K562 (cell line): ENCODE data around the gene ATXN1. TPM values are rescaled to one million over a fixed set of nuclear protein-coding genes. Genes with fewer than 3 reads are reported as not detected.

ENCODE experiments used
- ATAC-seq: fragments of 200-7000 bp; cut with Tn5 transposase; 3 replicates; pipeline ENCODE4 v1.9.1; 2020; ENCODE audit warnings: moderate library complexity
- BruUV-seq: library from RNA; stranded (reverse); fragments of 400-500 nt; replicated peaks from 2 replicates; lab custom pipeline; 2021; lab: Mats Ljungman, UMichigan
- CTCF ChIA-PET: fragments of 300-600 bp; formaldehyde crosslinking; extraction: SDS; loops from one replicate; lab custom pipeline; 2021; ENCODE audit warnings: low intra/inter-chr PET ratio; lab: Yijun Ruan, JAX
- POLR2A ChIA-PET: fragments of 300-600, 350-650 bp; sonication (Branson Sonifier 250); formaldehyde crosslinking; extraction: SDS; loops from one replicate; lab custom pipeline; 2021; ENCODE audit warnings: antibody characterized with exemption, inconsistent platforms; lab: Yijun Ruan, JAX
- DNase-seq, 4 experiments: peaks; one replicate each; pipeline versions ENCODE4 v3.0.0 to v3.0.0-alpha.2; 2011 to 2018; ENCODE audit warnings: low spot score in 3 of 4, mixed read lengths in 3 of 4; ENCODE audit errors: extremely low read depth in 1 of 4
- FAIRE-seq: peaks from 2 replicates; lab custom pipeline; 2011; peaks lifted over from hg19 to GRCh38; lab: Jason Lieb, UNC
- H2AFZ ChIP-seq: 2 replicates; pipeline ENCODE4 v1.6.0; 2011; ENCODE audit warnings: low read depth, low read length, control low read depth, inconsistent platforms
- H3K27ac ChIP-seq: fragments of 200-600 bp; 3 replicates; pipeline ENCODE4 v1.8.0; 2011; ENCODE audit warnings: low read depth, mild to moderate bottlenecking, control low read depth, inconsistent platforms, low read length, moderate library complexity, mixed read lengths; ENCODE audit errors: extremely low read depth
- H3K27me3 ChIP-seq, 2 experiments: fragments of 300-600 bp in 1 of 2; 2 replicates in 1 of 2; 3 replicates in 1 of 2; pipeline versions ENCODE4 v1.6.0 to v1.8.0; 2011; ENCODE audit warnings: inconsistent platforms in 2 of 2, low read length in 2 of 2, mild to moderate bottlenecking in 1 of 2, mixed read lengths in 1 of 2, moderate library complexity in 1 of 2; ENCODE audit not compliant: control insufficient read depth in 2 of 2, insufficient read depth in 2 of 2
- H3K36me3 ChIP-seq: fragments of 300-600 bp; 3 replicates; pipeline ENCODE4 v1.8.0; 2011; ENCODE audit warnings: mild to moderate bottlenecking, low read length, inconsistent platforms; ENCODE audit not compliant: control insufficient read depth, insufficient read depth
- H3K4me1 ChIP-seq, 2 experiments: fragments of 200-600 bp in 1 of 2; replicated peaks in 1 of 2; 2 replicates in 1 of 2; 3 replicates in 1 of 2; pipeline versions ENCODE4 v1.5.1 to v1.8.0; 2011; ENCODE audit warnings: inconsistent platforms in 2 of 2, low read length in 2 of 2, mild to moderate bottlenecking in 1 of 2, mixed read lengths in 1 of 2, moderate library complexity in 1 of 2; ENCODE audit not compliant: control insufficient read depth in 2 of 2, insufficient read depth in 2 of 2
- H3K4me2 ChIP-seq: 2 replicates; pipeline ENCODE4 v1.6.1; 2011; ENCODE audit warnings: low read length, control low read depth, inconsistent platforms, mixed read lengths; ENCODE audit not compliant: insufficient read depth
- H3K4me3 ChIP-seq: fragments of 200-600 bp; sonication (generic), shearing (Covaris generic); 2 replicates; pipeline ENCODE4 v1.5.1; 2016; ENCODE audit warnings: control low read depth, inconsistent platforms
- H3K79me2 ChIP-seq: fragments of 200-600 bp; 3 replicates; pipeline ENCODE4 v1.8.0; 2011; ENCODE audit warnings: low read length, inconsistent platforms; ENCODE audit not compliant: control insufficient read depth, insufficient read depth
- H3K9ac ChIP-seq, 2 experiments: 2 replicates each; pipeline versions ENCODE4 v1.6.0 to v1.6.1; 2011; ENCODE audit warnings: low read depth in 2 of 2, low read length in 2 of 2, control low read depth in 1 of 2, inconsistent platforms in 1 of 2, mild to moderate bottlenecking in 1 of 2, mixed read lengths in 1 of 2; ENCODE audit not compliant: insufficient read depth in 1 of 2
- H3K9me1 ChIP-seq: one replicate; pipeline ENCODE4 v1.6.0; 2011; ENCODE audit warnings: inconsistent platforms, mild to moderate bottlenecking, low read length, moderate library complexity; ENCODE audit not compliant: control insufficient read depth, insufficient read depth
- H3K9me3 ChIP-seq: replicated peaks from 2 replicates; pipeline ENCODE4 v1.5.1; 2011; ENCODE audit warnings: low read depth, low read length, inconsistent platforms; ENCODE audit not compliant: control insufficient read depth, insufficient read depth
- H4K20me1 ChIP-seq: replicated peaks from 2 replicates; pipeline ENCODE4 v1.6.1; 2011; ENCODE audit warnings: low read length, inconsistent platforms, mixed read lengths; ENCODE audit not compliant: control insufficient read depth, insufficient read depth
- CBX5 ChIP-seq: IDR thresholded peaks from 2 replicates; pipeline ENCODE4 v1.6.1; 2014; ENCODE audit warnings: low read depth, borderline replicate concordance
- DACH1 ChIP-seq: fragments of 450-650 bp; IDR thresholded peaks from 2 replicates; pipeline ENCODE4 v1.6.1; 2018; ENCODE audit not compliant: partially characterized antibody
- MCM7 ChIP-seq, 2 experiments: fragments of 450-650 bp; IDR thresholded peaks; 2 replicates each; pipeline ENCODE4 v1.6.1; 2016 to 2018
- NUFIP1 ChIP-seq: fragments of 450-650 bp; IDR thresholded peaks from 2 replicates; pipeline ENCODE4 v1.6.1; 2018; ENCODE audit not compliant: partially characterized antibody
- PHF8 ChIP-seq: fragments of 200-600 bp; sonication (generic); IDR thresholded peaks from 2 replicates; pipeline ENCODE4 v1.6.1; 2012; ENCODE audit warnings: mixed run types, mild to moderate bottlenecking, inconsistent platforms, low read length, moderate library complexity, borderline replicate concordance
- POLR2H ChIP-seq: IDR thresholded peaks from 2 replicates; pipeline ENCODE4 v1.6.1; 2016; ENCODE audit warnings: missing genetic modification characterization, low read depth, mild to moderate bottlenecking, control low read depth, missing compliant biosample characterization, moderate library complexity
- RFX5 ChIP-seq: IDR thresholded peaks from 2 replicates; pipeline ENCODE4 v1.6.1; 2011; ENCODE audit warnings: low read depth, mild to moderate bottlenecking, improper control_type of control experiment, low read length
- ZNF134 ChIP-seq: fragments of 250-450 bp; sonication (Bioruptor Pico); conservative IDR thresholded peaks from 2 replicates; pipeline ENCODE4 v1.4.0; 2020
- WGBS: fragments of 100-300 bp; shearing (Covaris generic); methylation state at CpG from one replicate; pipeline ENCODE4 v1.1.6; 2016; ENCODE audit warnings: low coverage, mixed read lengths; ENCODE audit not compliant: insufficient coverage; ENCODE audit errors: missing lambda C conversion rate; 5-methylcytosine and 5-hydroxymethylcytosine counted together
- in situ Hi-C: fragments of 300-500 bp; cut with MboI; formaldehyde crosslinking; loops from 4 replicates; pipeline ENCODE4 v1.15.0; 2018; ENCODE audit warnings: inconsistent platforms, mixed read lengths
- intact Hi-C: fragments of 100-400 bp; cut with micrococcal nuclease; formaldehyde crosslinking; loops from 2 replicates; pipeline ENCODE4 v1.14.2; 2022
- polyA plus RNA-seq, 8 experiments: library from polyadenylated mRNA; depleted of rRNA in 4 of 8; stranded (reverse) in 5 of 8; unstranded in 3 of 8; fragments of >200 nt; fragmentation: Nextera tagmentation in 2 of 8; fragmentation: Illumina TruSeq in 1 of 8; extraction: Ambion mirVana in 2 of 8; extraction: Trizol in 1 of 8; gene quantifications; 2 replicates each; pipeline versions ENCODE4 v1.2.1 to v1.2.3, GENCODE V29; 2011 to 2014; ENCODE audit warnings: inconsistent platforms in 1 of 8, missing spikeins in 1 of 8
- total RNA-seq, 7 experiments: library from RNA; depleted of rRNA in 6 of 7; stranded (reverse); fragments of >200 nt in 6 of 7; fragmentation: Illumina TruSeq in 2 of 7; extraction: Trizol in 2 of 7; gene quantifications; 2 replicates each; pipeline versions ENCODE4 v1.2.1 to v1.2.3, GENCODE V29; 2011 to 2021; ENCODE audit warnings: low replicate concordance in 1 of 7

The ATXN1 gene
- total and polyA plus RNA-seq, 9 of the 15 experiments (the other 6 are each of a cell fraction or from before 2014, with no cell fraction given), result under 0.01 to 1.2 (median 0.58) TPM

- CTCF ChIA-PET, result no interaction called here
- TF ChIP-seq CBX5, result no peak
- TF ChIP-seq NUFIP1, result no peak
- no peak for TF ChIP-seq RFX5
- TF ChIP-seq ZNF134 (CRISPR knock-in tag), result no peak
- no peak for TF ChIP-seq POLR2H (tag)
- no peak for TF ChIP-seq MCM7 (IDR thresholded peaks at IDR 0.05)
- TF ChIP-seq DACH1, result no peak
- TF ChIP-seq PHF8, result no peak
- TF ChIP-seq, all 486 proteins: peak for 0
- Histone ChIP-seq H3K4me2 (no peak overlapping the region), H2AFZ (no peak overlapping the region), H3K9me3 (no peaks in the 10 kb centered on the region), H4K20me1 (no peaks in the 10 kb centered on the region), H3K4me3 (no peak overlapping the region), H3K36me3 (no peaks in the 10 kb centered on the region), H3K9ac (no peak overlapping the region), H3K27ac (no peak overlapping the region), H3K9me1 (no peaks in the 10 kb centered on the region), H3K79me2 (no peaks in the 10 kb centered on the region), H3K27me3 (no peaks in the 10 kb centered on the region; a peak in 1 of 5 replicates), H3K4me1 (no peaks in the 10 kb centered on the region)
- whole genome bisulfite sequencing, result 1% methylated on average over 5 of the region's 5 CpGs
- FAIRE-seq (no peak), DNase-seq (no peak), ATAC-seq (no peak)
- BruUV-seq, result no TSS peak
- POLR2A ChIA-PET, result no interaction called here
- intact Hi-C loops, result no loop called here
- in situ Hi-C loops, result no loop called here
Measured at GRCh38 chr6:16658348-16659034, 102.8 kb downstream of the ATXN1 start.
